Measurements from ENCODE around the gene TOLLIP. TPM values are rescaled to one million over a fixed set of nuclear protein-coding genes. Genes with fewer than 3 reads are reported as not detected.

Gene TOLLIP
- total and polyA plus RNA-seq, 12 donors = 19.0 to 53.6 (median 42.6) TPM

DNA sequence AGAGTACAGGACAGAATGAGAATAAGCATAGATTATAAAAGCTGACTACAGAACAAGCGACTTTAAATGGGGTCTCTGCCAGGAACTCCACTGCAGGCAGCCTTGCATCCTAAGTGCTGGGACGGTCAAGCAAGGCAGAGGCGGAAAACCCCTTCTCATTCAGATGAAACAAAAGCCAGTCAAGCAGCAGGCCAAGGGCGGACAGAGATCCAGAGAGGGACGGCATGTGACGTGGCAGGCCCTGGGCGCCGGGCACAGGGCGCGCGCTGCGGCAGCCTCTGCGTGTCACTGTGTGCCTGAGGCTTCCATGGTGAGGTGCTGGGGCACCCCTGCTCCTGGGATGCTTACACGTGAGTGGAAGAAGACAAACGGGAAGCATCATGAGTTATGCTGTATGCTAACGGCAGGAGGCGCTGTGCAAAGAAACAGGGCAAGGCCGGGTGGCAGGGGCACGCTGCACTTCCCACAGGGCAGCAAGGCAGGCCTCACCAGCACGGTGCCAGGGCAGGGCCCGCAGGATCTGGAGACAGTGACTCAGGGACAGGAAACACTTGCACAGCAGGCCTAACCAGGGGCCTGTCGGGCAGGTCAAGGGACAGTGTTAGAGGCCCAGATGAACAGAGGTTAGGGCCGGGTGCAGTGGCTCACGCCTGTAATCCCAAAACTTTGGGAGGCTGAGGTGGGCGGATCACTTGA is 6.2 kb downstream of the TOLLIP start:
- WGBS, 2 donors = 81 to 82% methylated on average over 25 of the region's 25 CpGs
- intact Hi-C loops (cut with DNase I) = loop anchor here in 6 of 10 donors (5.0 to 10.0 kb wide), 3 partner anchors 212 to 229 kb away; no protein-coding TSS in a partner anchor
- peak in 1 of 2 donors; percentile 10 for DNase-seq
- H3K27me3 ChIP-seq = no peaks in the 10 kb centered on the region
- ATAC-seq = no peak
- peaks cover 11 to 82% (median 55%) of the 10 kb centered on the region in 9 donors for H3K4me1 ChIP-seq
- H3K27ac ChIP-seq = peak overlapping the region in 1 of 10 donors; percentile 15
- H3K4me3 ChIP-seq = no peak overlapping the region
- no peaks in the 10 kb centered on the region for H3K9me3 ChIP-seq
- H3K36me3 ChIP-seq = peaks cover 0 to 28% (median 0%) of the 10 kb centered on the region in 9 donors
- TF ChIP-seq, protein P1, sequence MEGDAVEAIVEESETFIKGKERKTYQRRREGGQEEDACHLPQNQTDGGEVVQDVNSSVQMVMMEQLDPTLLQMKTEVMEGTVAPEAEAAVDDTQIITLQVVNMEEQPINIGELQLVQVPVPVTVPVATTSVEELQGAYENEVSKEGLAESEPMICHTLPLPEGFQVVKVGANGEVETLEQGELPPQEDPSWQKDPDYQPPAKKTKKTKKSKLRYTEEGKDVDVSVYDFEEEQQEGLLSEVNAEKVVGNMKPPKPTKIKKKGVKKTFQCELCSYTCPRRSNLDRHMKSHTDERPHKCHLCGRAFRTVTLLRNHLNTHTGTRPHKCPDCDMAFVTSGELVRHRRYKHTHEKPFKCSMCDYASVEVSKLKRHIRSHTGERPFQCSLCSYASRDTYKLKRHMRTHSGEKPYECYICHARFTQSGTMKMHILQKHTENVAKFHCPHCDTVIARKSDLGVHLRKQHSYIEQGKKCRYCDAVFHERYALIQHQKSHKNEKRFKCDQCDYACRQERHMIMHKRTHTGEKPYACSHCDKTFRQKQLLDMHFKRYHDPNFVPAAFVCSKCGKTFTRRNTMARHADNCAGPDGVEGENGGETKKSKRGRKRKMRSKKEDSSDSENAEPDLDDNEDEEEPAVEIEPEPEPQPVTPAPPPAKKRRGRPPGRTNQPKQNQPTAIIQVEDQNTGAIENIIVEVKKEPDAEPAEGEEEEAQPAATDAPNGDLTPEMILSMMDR (IDR thresholded peaks at IDR 0.05) = peak in 1 of 9 donors; percentile 29

DNA sequence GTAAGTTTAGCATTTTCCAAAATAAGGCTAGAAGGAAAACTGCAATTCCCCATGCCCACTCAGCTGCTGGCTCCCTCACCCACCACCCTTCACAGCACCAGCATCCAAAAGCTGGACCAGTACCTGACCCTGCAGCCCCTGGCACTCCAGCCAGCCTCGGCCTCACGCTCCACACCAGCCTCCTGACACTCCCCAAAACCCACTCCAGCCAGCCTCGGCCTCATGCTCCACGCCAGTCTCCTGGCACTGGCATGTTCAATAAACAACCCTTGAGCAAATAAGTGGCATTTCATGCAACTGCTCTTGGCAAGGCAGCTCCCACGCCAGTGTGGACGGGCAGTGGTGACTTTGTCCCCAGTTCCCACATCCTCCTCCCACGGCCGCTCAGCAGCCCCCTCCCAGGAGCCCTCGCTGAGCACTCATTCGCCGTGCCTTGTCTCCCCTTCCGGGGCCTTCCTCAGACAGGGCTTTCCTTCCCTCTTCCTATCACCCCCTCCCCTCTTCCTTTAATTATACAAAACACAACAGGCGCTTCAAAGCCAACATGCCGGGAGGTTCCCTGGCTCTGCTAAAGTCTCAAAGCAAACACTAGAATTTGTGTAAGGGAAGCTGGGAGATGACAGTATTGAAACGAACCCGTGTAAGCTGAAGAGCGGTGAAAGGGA is 6.8 kb downstream of the TOLLIP start:
- Histone ChIP-seq H3K4me3 (no peak overlapping the region), H3K36me3 (peaks cover 0 to 33% (median 0%) of the 10 kb centered on the region in 9 donors), H3K9me3 (no peaks in the 10 kb centered on the region), H3K27ac (no peak overlapping the region), H3K27me3 (no peaks in the 10 kb centered on the region), H3K4me1 (peaks cover 11 to 82% (median 55%) of the 10 kb centered on the region in 9 donors)
- intact Hi-C loops (cut with DNase I) = loop anchor here in 6 of 10 donors (5.0 to 10.0 kb wide), 3 partner anchors 212 to 230 kb away; no protein-coding TSS in a partner anchor
- ATAC-seq (no peak), DNase-seq (no peak)
- 61 to 66% methylated on average over 17 of the region's 17 CpGs for WGBS, 2 donors
- TF ChIP-seq, protein P1 (IDR thresholded peaks at IDR 0.05) = no peak

DNA sequence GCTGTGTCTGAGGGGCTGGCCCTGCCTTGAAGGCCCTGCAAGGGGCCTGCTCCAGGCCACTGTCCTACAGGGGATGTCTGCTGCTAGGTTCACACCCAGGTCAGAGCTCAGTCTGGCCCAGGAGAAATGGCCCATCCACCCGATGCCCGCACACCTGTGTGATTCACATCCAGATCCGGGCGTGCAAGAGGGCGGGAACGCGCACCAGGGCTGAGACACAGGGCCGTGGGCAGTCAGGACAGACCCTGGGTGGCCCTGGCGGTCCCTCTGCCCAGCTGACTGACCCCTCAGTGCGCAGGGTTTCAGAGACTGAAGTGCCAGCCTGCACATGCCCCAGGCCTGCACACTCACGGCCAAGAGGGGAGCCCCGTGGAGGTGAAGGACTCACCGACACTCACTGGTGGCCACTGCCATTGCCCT is 7.4 kb downstream of the TOLLIP start:
- ATAC-seq (no peak), DNase-seq (no peak)
- Histone ChIP-seq H3K9me3 (no peaks in the 10 kb centered on the region), H3K4me1 (peaks cover 11 to 82% (median 51%) of the 10 kb centered on the region in 9 donors), H3K27me3 (no peaks in the 10 kb centered on the region), H3K36me3 (peaks cover 0 to 29% (median 0%) of the 10 kb centered on the region in 9 donors), H3K27ac (no peak overlapping the region), H3K4me3 (no peak overlapping the region)
- 88 to 89% methylated on average over 13 of the region's 13 CpGs for WGBS, 2 donors
- intact Hi-C loops (cut with DNase I) = loop anchor here in 6 of 10 donors (5.0 to 10.0 kb wide), 3 partner anchors 213 to 230 kb away; no protein-coding TSS in a partner anchor
- TF ChIP-seq, protein P1 (IDR thresholded peaks at IDR 0.05) = no peak

DNA sequence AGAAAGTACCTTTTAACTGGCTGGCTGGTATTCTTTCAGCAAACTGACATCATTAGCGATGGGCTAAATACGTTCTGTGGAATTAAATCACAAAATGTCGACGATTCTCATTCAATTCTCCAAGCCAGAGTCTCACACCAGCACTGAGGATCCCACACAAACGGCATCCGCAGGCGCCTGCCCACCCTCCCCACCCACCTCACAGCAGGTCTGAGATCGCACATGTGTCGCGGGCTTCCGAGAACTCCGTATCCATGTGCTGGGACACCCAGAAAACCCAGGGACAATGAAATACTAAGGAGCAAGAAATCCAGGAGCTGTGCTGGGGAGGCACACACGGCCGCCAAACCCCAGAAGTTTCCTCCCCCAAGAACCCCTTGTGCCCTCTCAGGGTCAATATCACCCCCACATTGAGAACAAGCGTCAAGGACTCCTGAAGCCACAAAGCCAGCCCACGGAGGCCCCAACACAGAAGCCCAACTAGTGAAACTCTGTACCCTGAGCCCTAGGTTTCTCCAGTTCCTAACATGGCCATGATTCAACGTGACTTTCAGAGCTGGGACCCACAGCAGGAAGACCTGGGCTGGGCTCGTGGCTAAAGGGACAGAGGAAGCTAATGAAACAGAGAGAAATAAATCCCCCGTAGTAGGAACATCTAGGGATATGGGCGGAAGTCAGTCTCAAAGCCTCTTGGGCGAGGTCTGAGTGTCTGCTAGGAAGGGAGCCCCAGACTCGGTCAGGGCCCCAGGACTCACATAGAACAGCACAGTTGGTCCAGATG is 8.0 kb downstream of the TOLLIP start:
- no peaks in the 10 kb centered on the region for H3K27me3 ChIP-seq
- intact Hi-C loops (cut with DNase I) = loop anchor here in 6 of 10 donors (5.0 to 10.0 kb wide), 3 partner anchors 213 to 231 kb away; no protein-coding TSS in a partner anchor
- ATAC-seq (no peak), DNase-seq (no peak)
- H3K4me1 ChIP-seq = peaks cover 11 to 76% (median 48%) of the 10 kb centered on the region in 9 donors
- no peak overlapping the region for H3K4me3 ChIP-seq
- no peaks in the 10 kb centered on the region for H3K9me3 ChIP-seq
- H3K27ac ChIP-seq = no peak overlapping the region
- WGBS, 2 donors = 92 to 94% methylated on average over 22 of the region's 22 CpGs
- TF ChIP-seq, protein P1 (IDR thresholded peaks at IDR 0.05) = no peak
- peaks cover 0 to 27% (median 0%) of the 10 kb centered on the region in 9 donors for H3K36me3 ChIP-seq
